ENCODE data around the gene CHTF8. TPM values are rescaled to one million over a fixed set of nuclear protein-coding genes. Genes with fewer than 3 reads are reported as not detected.

Gene CHTF8
- total RNA-seq, 2 donors from 2014 or later, result 63.7 to 99.5 TPM

- H3K4me3 ChIP-seq, result no peak overlapping the region
- no peaks in the 10 kb centered on the region for H3K9me3 ChIP-seq
- peaks cover 45% of the 10 kb centered on the region for H3K36me3 ChIP-seq
- no peak overlapping the region for H3K27ac ChIP-seq
- ATAC-seq (ENCODE audit: insufficient number of reproducible peaks, low FRiP score, low read depth) (no peak), DNase-seq (ENCODE audit: low spot score) (no peak)
- H3K27me3 ChIP-seq (replicated peaks; ENCODE audit: insufficient read depth), result no peaks in the 10 kb centered on the region
- H3K4me1 ChIP-seq (ENCODE audit: control insufficient read depth in 1 of 2, low read depth in 2 of 2), result peaks cover 7 to 22% of the 10 kb centered on the region in 2 donors
- TF ChIP-seq CTCF (IDR thresholded peaks at IDR 0.05), result no peak
These were observed 17.0 kb downstream of the CHTF8 start for GRCh38 chr16:69115361-69115760.

- ATAC-seq (ENCODE audit: insufficient number of reproducible peaks, low FRiP score, low read depth), result no peak
- Histone ChIP-seq H3K27me3 (replicated peaks; ENCODE audit: insufficient read depth) (no peaks in the 10 kb centered on the region), H3K27ac (no peak overlapping the region), H3K4me3 (no peak overlapping the region), H3K9me3 (no peaks in the 10 kb centered on the region), H3K4me1 (ENCODE audit: control insufficient read depth in 1 of 2, low read depth in 2 of 2) (peaks cover 7 to 22% of the 10 kb centered on the region in 2 donors), H3K36me3 (peaks cover 45% of the 10 kb centered on the region)
- no peak for TF ChIP-seq CTCF (IDR thresholded peaks at IDR 0.05)
- no peak for DNase-seq (ENCODE audit: low spot score)
These were observed 17.4 kb downstream of the CHTF8 start for GRCh38 chr16:69114976-69115355.

GRCh38 chr16:69114346-69114975 is 17.9 kb downstream of the CHTF8 start:
- Histone ChIP-seq H3K9me3 (no peaks in the 10 kb centered on the region), H3K4me3 (no peak overlapping the region), H3K4me1 (ENCODE audit: control insufficient read depth in 1 of 2, low read depth in 2 of 2) (peaks cover 6 to 21% of the 10 kb centered on the region in 2 donors), H3K36me3 (peaks cover 45% of the 10 kb centered on the region), H3K27me3 (replicated peaks; ENCODE audit: insufficient read depth) (no peaks in the 10 kb centered on the region), H3K27ac (no peak overlapping the region)
- ATAC-seq (ENCODE audit: insufficient number of reproducible peaks, low FRiP score, low read depth) (no peak), DNase-seq (ENCODE audit: low spot score) (no peak)
- no peak for TF ChIP-seq CTCF (IDR thresholded peaks at IDR 0.05)

GRCh38 chr16:69113216-69113615 is 19.2 kb downstream of the CHTF8 start:
- no peaks in the 10 kb centered on the region for H3K27me3 ChIP-seq (replicated peaks; ENCODE audit: insufficient read depth)
- H3K27ac ChIP-seq, result no peak overlapping the region
- ATAC-seq (ENCODE audit: insufficient number of reproducible peaks, low FRiP score, low read depth) (no peak), DNase-seq (ENCODE audit: low spot score) (no peak)
- H3K36me3 ChIP-seq, result peaks cover 36% of the 10 kb centered on the region
- no peaks in the 10 kb centered on the region for H3K9me3 ChIP-seq
- H3K4me1 ChIP-seq (ENCODE audit: control insufficient read depth in 1 of 2, low read depth in 2 of 2), result peaks cover 0 to 13% of the 10 kb centered on the region in 2 donors
- H3K4me3 ChIP-seq, result no peak overlapping the region
- TF ChIP-seq CTCF (IDR thresholded peaks at IDR 0.05), result no peak

GRCh38 chr16:69112285-69113129 is 19.9 kb downstream of the CHTF8 start:
- no peaks in the 10 kb centered on the region for H3K9me3 ChIP-seq
- TF ChIP-seq CTCF (IDR thresholded peaks at IDR 0.05), result peak; percentile 50
- DNase-seq (ENCODE audit: low spot score) (no peak), ATAC-seq (ENCODE audit: insufficient number of reproducible peaks, low FRiP score, low read depth) (no peak)
- H3K36me3 ChIP-seq, result peaks cover 34% of the 10 kb centered on the region
- no peaks in the 10 kb centered on the region for H3K27me3 ChIP-seq (replicated peaks; ENCODE audit: insufficient read depth)
- H3K27ac ChIP-seq, result no peak overlapping the region
- no peak overlapping the region for H3K4me3 ChIP-seq
- peaks cover 5 to 18% of the 10 kb centered on the region in 2 donors for H3K4me1 ChIP-seq (ENCODE audit: control insufficient read depth in 1 of 2, low read depth in 2 of 2)
